ENCODE results near the gene ARHGAP33. TPM values are rescaled to one million over a fixed set of nuclear protein-coding genes. Genes with fewer than 3 reads are reported as not detected.

Gene ARHGAP33
- total and polyA plus RNA-seq, 10 of the 15 experiments (the other 5 are each of a cell fraction or from before 2014, with no cell fraction given) = 0.05 to 22.9 (median 2.3) TPM; not detected in 1

DNA sequence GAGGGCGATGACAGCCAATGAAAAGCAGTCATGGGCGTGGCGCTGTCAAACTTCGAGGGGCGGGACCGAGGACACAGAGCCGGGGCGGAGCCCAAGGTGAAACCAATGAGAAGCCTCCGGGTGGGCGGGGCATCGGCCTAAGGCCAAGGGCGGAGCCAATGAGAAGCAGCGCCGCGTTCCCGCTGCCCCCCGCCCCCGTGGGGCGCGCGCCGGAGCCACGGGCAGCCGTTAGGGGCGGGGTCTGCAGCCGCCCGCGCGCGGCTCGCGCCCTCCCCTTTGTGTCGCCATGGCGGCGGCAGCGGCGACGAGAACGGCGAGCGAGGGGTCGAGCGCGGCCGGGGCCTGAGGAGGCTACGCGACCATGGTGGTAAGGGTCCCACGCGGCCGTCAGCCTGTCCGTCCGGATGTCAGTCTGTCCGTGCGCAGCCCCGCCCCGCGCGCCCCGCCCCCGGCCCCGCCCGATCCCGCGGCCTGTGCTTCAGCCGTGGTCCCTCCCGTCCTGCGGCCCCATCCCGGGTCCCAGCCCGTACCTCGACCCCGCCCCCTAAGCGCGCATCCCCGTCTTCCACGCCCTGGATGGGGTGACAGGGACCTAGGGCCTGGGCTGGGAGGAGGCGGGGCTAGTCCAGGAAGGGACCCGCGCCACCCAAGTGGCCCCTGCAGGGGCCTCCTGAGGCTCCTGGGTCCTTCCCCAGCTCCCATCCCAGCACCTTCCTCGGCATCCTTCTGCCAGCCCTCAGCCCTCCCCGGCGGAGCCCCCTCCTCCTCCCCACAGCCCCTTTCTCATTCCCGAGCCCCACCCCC lies at the start of gene ARHGAP33 (continued):
- TF ChIP-seq, protein P1, sequence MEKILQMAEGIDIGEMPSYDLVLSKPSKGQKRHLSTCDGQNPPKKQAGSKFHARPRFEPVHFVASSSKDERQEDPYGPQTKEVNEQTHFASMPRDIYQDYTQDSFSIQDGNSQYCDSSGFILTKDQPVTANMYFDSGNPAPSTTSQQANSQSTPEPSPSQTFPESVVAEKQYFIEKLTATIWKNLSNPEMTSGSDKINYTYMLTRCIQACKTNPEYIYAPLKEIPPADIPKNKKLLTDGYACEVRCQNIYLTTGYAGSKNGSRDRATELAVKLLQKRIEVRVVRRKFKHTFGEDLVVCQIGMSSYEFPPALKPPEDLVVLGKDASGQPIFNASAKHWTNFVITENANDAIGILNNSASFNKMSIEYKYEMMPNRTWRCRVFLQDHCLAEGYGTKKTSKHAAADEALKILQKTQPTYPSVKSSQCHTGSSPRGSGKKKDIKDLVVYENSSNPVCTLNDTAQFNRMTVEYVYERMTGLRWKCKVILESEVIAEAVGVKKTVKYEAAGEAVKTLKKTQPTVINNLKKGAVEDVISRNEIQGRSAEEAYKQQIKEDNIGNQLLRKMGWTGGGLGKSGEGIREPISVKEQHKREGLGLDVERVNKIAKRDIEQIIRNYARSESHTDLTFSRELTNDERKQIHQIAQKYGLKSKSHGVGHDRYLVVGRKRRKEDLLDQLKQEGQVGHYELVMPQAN (conservative IDR thresholded peaks at IDR 0.05) = peak; percentile 73
- TF ChIP-seq POU2F2 (IDR thresholded peaks at IDR 0.05; ENCODE audit: borderline replicate concordance, low read depth, low read length) (0 out of 3 replicates have a peak, but pooled peaks have one; percentile 45), SMAD5 (IDR thresholded peaks at IDR 0.05; ENCODE audit: low read depth) (no peak), SMC3 (IDR thresholded peaks at IDR 0.05; ENCODE audit: borderline replicate concordance, low read length) (no peak), CHD2 (IDR thresholded peaks at IDR 0.05; ENCODE audit: borderline replicate concordance, low read depth, low read length) (0 out of 2 replicates have a peak, but pooled peaks have one; percentile 45), BCL11A (IDR thresholded peaks at IDR 0.05; ENCODE audit: low read depth, low read length) (no peak), MEF2B (IDR thresholded peaks at IDR 0.05; ENCODE audit: partially characterized antibody, poor library complexity, severe bottlenecking) (no peak), CBX3 (IDR thresholded peaks at IDR 0.05; ENCODE audit: borderline replicate concordance, low read depth) (no peak), KLF5 (IDR thresholded peaks at IDR 0.05; ENCODE audit: partially characterized antibody) (no peak), PAX5 (IDR thresholded peaks at IDR 0.05; ENCODE audit: borderline replicate concordance, low read depth, low read length) (no peak), ESRRA (IDR thresholded peaks at IDR 0.05; ENCODE audit: low read length) (no peak)
- TF ChIP-seq, protein P2, sequence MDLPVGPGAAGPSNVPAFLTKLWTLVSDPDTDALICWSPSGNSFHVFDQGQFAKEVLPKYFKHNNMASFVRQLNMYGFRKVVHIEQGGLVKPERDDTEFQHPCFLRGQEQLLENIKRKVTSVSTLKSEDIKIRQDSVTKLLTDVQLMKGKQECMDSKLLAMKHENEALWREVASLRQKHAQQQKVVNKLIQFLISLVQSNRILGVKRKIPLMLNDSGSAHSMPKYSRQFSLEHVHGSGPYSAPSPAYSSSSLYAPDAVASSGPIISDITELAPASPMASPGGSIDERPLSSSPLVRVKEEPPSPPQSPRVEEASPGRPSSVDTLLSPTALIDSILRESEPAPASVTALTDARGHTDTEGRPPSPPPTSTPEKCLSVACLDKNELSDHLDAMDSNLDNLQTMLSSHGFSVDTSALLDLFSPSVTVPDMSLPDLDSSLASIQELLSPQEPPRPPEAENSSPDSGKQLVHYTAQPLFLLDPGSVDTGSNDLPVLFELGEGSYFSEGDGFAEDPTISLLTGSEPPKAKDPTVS (IDR thresholded peaks at IDR 0.05; ENCODE audit: low read depth, low read length) = no peak
- TF ChIP-seq, protein P3, sequence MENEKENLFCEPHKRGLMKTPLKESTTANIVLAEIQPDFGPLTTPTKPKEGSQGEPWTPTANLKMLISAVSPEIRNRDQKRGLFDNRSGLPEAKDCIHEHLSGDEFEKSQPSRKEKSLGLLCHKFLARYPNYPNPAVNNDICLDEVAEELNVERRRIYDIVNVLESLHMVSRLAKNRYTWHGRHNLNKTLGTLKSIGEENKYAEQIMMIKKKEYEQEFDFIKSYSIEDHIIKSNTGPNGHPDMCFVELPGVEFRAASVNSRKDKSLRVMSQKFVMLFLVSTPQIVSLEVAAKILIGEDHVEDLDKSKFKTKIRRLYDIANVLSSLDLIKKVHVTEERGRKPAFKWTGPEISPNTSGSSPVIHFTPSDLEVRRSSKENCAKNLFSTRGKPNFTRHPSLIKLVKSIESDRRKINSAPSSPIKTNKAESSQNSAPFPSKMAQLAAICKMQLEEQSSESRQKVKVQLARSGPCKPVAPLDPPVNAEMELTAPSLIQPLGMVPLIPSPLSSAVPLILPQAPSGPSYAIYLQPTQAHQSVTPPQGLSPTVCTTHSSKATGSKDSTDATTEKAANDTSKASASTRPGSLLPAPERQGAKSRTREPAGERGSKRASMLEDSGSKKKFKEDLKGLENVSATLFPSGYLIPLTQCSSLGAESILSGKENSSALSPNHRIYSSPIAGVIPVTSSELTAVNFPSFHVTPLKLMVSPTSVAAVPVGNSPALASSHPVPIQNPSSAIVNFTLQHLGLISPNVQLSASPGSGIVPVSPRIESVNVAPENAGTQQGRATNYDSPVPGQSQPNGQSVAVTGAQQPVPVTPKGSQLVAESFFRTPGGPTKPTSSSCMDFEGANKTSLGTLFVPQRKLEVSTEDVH (IDR thresholded peaks at IDR 0.05; ENCODE audit: low read depth, partially characterized antibody) = no peak
- TF ChIP-seq, protein P4, sequence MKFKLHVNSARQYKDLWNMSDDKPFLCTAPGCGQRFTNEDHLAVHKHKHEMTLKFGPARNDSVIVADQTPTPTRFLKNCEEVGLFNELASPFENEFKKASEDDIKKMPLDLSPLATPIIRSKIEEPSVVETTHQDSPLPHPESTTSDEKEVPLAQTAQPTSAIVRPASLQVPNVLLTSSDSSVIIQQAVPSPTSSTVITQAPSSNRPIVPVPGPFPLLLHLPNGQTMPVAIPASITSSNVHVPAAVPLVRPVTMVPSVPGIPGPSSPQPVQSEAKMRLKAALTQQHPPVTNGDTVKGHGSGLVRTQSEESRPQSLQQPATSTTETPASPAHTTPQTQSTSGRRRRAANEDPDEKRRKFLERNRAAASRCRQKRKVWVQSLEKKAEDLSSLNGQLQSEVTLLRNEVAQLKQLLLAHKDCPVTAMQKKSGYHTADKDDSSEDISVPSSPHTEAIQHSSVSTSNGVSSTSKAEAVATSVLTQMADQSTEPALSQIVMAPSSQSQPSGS (IDR thresholded peaks at IDR 0.05; ENCODE audit: low read length) = no peak
- TF ChIP-seq, protein P5, sequence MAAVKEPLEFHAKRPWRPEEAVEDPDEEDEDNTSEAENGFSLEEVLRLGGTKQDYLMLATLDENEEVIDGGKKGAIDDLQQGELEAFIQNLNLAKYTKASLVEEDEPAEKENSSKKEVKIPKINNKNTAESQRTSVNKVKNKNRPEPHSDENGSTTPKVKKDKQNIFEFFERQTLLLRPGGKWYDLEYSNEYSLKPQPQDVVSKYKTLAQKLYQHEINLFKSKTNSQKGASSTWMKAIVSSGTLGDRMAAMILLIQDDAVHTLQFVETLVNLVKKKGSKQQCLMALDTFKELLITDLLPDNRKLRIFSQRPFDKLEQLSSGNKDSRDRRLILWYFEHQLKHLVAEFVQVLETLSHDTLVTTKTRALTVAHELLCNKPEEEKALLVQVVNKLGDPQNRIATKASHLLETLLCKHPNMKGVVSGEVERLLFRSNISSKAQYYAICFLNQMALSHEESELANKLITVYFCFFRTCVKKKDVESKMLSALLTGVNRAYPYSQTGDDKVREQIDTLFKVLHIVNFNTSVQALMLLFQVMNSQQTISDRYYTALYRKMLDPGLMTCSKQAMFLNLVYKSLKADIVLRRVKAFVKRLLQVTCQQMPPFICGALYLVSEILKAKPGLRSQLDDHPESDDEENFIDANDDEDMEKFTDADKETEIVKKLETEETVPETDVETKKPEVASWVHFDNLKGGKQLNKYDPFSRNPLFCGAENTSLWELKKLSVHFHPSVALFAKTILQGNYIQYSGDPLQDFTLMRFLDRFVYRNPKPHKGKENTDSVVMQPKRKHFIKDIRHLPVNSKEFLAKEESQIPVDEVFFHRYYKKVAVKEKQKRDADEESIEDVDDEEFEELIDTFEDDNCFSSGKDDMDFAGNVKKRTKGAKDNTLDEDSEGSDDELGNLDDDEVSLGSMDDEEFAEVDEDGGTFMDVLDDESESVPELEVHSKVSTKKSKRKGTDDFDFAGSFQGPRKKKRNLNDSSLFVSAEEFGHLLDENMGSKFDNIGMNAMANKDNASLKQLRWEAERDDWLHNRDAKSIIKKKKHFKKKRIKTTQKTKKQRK (IDR thresholded peaks at IDR 0.05; ENCODE audit: low read depth, low read length) = no peak
- TF ChIP-seq, protein P6, sequence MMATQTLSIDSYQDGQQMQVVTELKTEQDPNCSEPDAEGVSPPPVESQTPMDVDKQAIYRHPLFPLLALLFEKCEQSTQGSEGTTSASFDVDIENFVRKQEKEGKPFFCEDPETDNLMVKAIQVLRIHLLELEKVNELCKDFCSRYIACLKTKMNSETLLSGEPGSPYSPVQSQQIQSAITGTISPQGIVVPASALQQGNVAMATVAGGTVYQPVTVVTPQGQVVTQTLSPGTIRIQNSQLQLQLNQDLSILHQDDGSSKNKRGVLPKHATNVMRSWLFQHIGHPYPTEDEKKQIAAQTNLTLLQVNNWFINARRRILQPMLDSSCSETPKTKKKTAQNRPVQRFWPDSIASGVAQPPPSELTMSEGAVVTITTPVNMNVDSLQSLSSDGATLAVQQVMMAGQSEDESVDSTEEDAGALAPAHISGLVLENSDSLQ (IDR thresholded peaks at IDR 0.05) = peak; percentile 76
